ENCODE results near the gene BRAP.

GRCh38 chr12:111687255-111687654 is 1.5 kb upstream of the BRAP start:
- TF ChIP-seq CTCF (IDR thresholded peaks at IDR 0.05 in 8 of 11, conservative IDR thresholded peaks at IDR 0.05 in 3 of 11) (no peak), POLR2A (IDR thresholded peaks at IDR 0.05) (no peak), POLR2AphosphoS5 (IDR thresholded peaks at IDR 0.05) (no peak)

All from spleen (tissue), 7 donors.